ENCODE results near the gene PCSK5.

GRCh38 chr9:76018235-76018634, 127.8 kb downstream of the PCSK5 start:
- TF ChIP-seq CTCF (IDR thresholded peaks at IDR 0.05; ENCODE audit: borderline replicate concordance, extremely low read depth, low read length, poor library complexity, severe bottlenecking) (no peak), EZH2 (IDR thresholded peaks at IDR 0.05; ENCODE audit: borderline replicate concordance, low read depth, low read length, severe bottlenecking) (no peak)

Data from DND-41 (cell line).